Measurements from ENCODE around the gene PTPRC.
A peak's percentile ranks its signal among the peaks of the same experiment; 100 is the strongest.
"Not testable (repeated sequence)": the region's sequence is repeated elsewhere in the genome, so short reads cannot be mapped to it uniquely, and the experiment has no call there.

The PTPRC gene

GRCh38 chr1:198638894-198639635 lies at the start of gene PTPRC:
Gene PTPRC (plus strand): TSS chr1:198639040. CDS start chr1:198639269, 229 bp downstream.
- no peak for DNase-seq

- DNase-seq: no peak
Observed at GRCh38 chr1:198590454-198590853, 48.4 kb upstream of the PTPRC start.

GRCh38 chr1:198595765-198596164 lies 43.1 kb upstream of the PTPRC start:
- no peak for DNase-seq

- no peak for DNase-seq
Observed at GRCh38 chr1:198597690-198598430, 41.0 kb upstream of the PTPRC start.

- DNase-seq: no peak
Observed at GRCh38 chr1:198598796-198599321, 40.0 kb upstream of the PTPRC start.

- no peak for DNase-seq
Observed at GRCh38 chr1:198599749-198600148, 39.1 kb upstream of the PTPRC start.

- no peak for DNase-seq
Observed at GRCh38 chr1:198600906-198601305, 37.9 kb upstream of the PTPRC start.

GRCh38 chr1:198601310-198601709 lies 37.5 kb upstream of the PTPRC start:
- not testable (repeated sequence) for DNase-seq

GRCh38 chr1:198601936-198602889 lies 36.6 kb upstream of the PTPRC start:
- peak; percentile 63 for DNase-seq

- DNase-seq: no peak
Observed at GRCh38 chr1:198604975-198605374, 33.9 kb upstream of the PTPRC start.

- no peak for DNase-seq
Observed at GRCh38 chr1:198605406-198605805, 33.4 kb upstream of the PTPRC start.

- no peak for DNase-seq
Observed at GRCh38 chr1:198606020-198606438, 32.8 kb upstream of the PTPRC start.

- DNase-seq: no peak
Observed at GRCh38 chr1:198607714-198608113, 31.1 kb upstream of the PTPRC start.

- DNase-seq: no peak
Observed at GRCh38 chr1:198610362-198610761, 28.5 kb upstream of the PTPRC start.

GRCh38 chr1:198611219-198611618 lies 27.6 kb upstream of the PTPRC start:
- DNase-seq: no peak

- no peak for DNase-seq
Observed at GRCh38 chr1:198612471-198613260, 26.2 kb upstream of the PTPRC start.

GRCh38 chr1:198617406-198617805 lies 21.4 kb upstream of the PTPRC start:
- DNase-seq: no peak

- DNase-seq: peak; percentile 39
Observed at GRCh38 chr1:198619375-198620140, 19.3 kb upstream of the PTPRC start.

- DNase-seq: no peak
Observed at GRCh38 chr1:198620218-198620617, 18.6 kb upstream of the PTPRC start.

- peak; percentile 77 for DNase-seq
Observed at GRCh38 chr1:198620951-198621824, 17.7 kb upstream of the PTPRC start.

Data from stimulated activated CD4-positive, alpha-beta T cell treated with anti-CD3 and anti-CD28 coated beads, Interleukin-15, amount 100 ng/mL, for 24 hours (primary cell).